Adrenal gland (tissue), 5 donors: Measurements from ENCODE around the gene SLC16A2.

Experiments used
- POLR2A ChIP-seq, 2 donors: fragments of 450-650 bp; IDR thresholded peaks; one replicate each; pipeline ENCODE4 v1.6.1; 2017; ENCODE audit warnings: antibody characterized with exemption in 2 of 2, mild to moderate bottlenecking in 2 of 2, moderate library complexity in 1 of 2
- TF ChIP-seq, protein P1 (sequence below), 6 experiments: fragments of 450-650 bp in 4 of 6; fragments of 200-600 bp in 2 of 6; sonication (generic) in 1 of 6; IDR thresholded peaks; 1 replicate in 5 of 6; 2 replicates in 1 of 6; pipeline versions ENCODE4 v1.5.1 to v1.8.0; 2016 to 2021; ENCODE audit warnings: antibody characterized with exemption in 6 of 6, mild to moderate bottlenecking in 2 of 6, moderate library complexity in 1 of 6
- donor health status: DM: no; HTN: no; CAD: no.

DNA sequence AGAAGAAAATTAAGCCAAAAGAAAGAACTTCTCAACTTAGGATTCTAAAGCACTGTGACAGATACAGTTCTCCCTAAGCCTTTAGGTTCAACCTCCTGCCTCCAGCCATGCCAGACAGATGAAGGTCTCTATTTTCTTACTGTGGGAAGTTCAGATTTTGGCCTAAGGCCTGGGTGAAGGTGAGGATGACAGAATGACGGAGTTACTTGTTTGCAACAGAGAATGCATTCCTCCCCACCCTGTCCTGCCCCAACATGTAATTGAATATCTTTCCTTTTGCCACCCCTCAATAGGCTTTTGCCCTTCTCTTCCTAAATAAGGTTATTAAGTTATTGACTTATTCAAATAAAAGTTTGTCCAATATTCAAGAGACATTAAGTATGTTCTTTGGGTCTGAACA, 25.6 kb downstream of the SLC16A2 start:
- TF ChIP-seq, protein P1, sequence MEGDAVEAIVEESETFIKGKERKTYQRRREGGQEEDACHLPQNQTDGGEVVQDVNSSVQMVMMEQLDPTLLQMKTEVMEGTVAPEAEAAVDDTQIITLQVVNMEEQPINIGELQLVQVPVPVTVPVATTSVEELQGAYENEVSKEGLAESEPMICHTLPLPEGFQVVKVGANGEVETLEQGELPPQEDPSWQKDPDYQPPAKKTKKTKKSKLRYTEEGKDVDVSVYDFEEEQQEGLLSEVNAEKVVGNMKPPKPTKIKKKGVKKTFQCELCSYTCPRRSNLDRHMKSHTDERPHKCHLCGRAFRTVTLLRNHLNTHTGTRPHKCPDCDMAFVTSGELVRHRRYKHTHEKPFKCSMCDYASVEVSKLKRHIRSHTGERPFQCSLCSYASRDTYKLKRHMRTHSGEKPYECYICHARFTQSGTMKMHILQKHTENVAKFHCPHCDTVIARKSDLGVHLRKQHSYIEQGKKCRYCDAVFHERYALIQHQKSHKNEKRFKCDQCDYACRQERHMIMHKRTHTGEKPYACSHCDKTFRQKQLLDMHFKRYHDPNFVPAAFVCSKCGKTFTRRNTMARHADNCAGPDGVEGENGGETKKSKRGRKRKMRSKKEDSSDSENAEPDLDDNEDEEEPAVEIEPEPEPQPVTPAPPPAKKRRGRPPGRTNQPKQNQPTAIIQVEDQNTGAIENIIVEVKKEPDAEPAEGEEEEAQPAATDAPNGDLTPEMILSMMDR (IDR thresholded peaks at IDR 0.05), result no peak
- no peak for TF ChIP-seq POLR2A (IDR thresholded peaks at IDR 0.05)
